Activated CD4-positive, alpha-beta T cell treated with anti-CD3 and anti-CD28 coated beads for 36 hours (primary cell): ENCODE results near the gene MTERF2. TPM values are rescaled to one million over a fixed set of nuclear protein-coding genes. Genes with fewer than 3 reads are reported as not detected.
A peak's percentile ranks its signal among the peaks of the same experiment; 100 is the strongest.
"Not testable (repeated sequence)": the region's sequence is repeated elsewhere in the genome, so short reads cannot be mapped to it uniquely, and the experiment has no call there.

Experiments used
- ATAC-seq: fragments of 200-7000 bp; cut with Tn5 transposase; one replicate; pipeline ENCODE4 v1.10.0; 2021; ENCODE audit warnings: mild to moderate bottlenecking, moderate library complexity
- CTCF ChIA-PET: fragments of 350-600 bp; sonication (Branson Sonifier 250); formaldehyde crosslinking; loops from one replicate; lab custom pipeline; 2021; ENCODE audit warnings: antibody characterized with exemption; lab: Charles Lee
- POLR2A ChIA-PET: fragments of 350-600 bp; sonication (Branson Sonifier 250); formaldehyde crosslinking; loops from one replicate; lab custom pipeline; 2021; ENCODE audit warnings: antibody characterized with exemption, inconsistent platforms; lab: Charles Lee
- DNase-seq: peaks from one replicate; pipeline ENCODE4 v3.0.0-alpha.2; 2020
- H3K27ac Mint-ChIP-seq: one replicate; pipeline ENCODE4 v1.8.0; 2021; ENCODE audit warnings: mixed read lengths
- H3K27me3 Mint-ChIP-seq: one replicate; pipeline ENCODE4 v1.8.0; 2021; ENCODE audit warnings: mixed read lengths
- H3K36me3 Mint-ChIP-seq: one replicate; pipeline ENCODE4 v1.8.0; 2021; ENCODE audit warnings: low read depth, mixed read lengths
- H3K4me1 Mint-ChIP-seq: one replicate; pipeline ENCODE4 v1.8.0; 2021; ENCODE audit warnings: mixed read lengths
- H3K4me3 Mint-ChIP-seq: one replicate; pipeline ENCODE4 v1.8.0; 2021; ENCODE audit warnings: mild to moderate bottlenecking, moderate library complexity, mixed read lengths
- H3K9me3 Mint-ChIP-seq: one replicate; pipeline ENCODE4 v1.8.0; 2021; ENCODE audit warnings: low read depth, mixed read lengths
- intact Hi-C, 2 experiments: fragments of 100-400 bp; cut with DNase I in 1 of 2; cut with micrococcal nuclease in 1 of 2; formaldehyde crosslinking; loops; one replicate each; pipeline versions ENCODE4 v1.14.2 to v1.15.1; 2022 to 2024; cut with DNase I, micrococcal nuclease
- total RNA-seq, 2 experiments: library from RNA; stranded (reverse); gene quantifications; one replicate each; pipeline ENCODE4 v1.2.3, GENCODE V29; 2021

MTERF2 gene, protein sequence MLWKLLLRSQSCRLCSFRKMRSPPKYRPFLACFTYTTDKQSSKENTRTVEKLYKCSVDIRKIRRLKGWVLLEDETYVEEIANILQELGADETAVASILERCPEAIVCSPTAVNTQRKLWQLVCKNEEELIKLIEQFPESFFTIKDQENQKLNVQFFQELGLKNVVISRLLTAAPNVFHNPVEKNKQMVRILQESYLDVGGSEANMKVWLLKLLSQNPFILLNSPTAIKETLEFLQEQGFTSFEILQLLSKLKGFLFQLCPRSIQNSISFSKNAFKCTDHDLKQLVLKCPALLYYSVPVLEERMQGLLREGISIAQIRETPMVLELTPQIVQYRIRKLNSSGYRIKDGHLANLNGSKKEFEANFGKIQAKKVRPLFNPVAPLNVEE
- total RNA-seq = 1 to 10 TPM; 5.0 to 5.8 TPM

GRCh38 chr12:106986625-106987389 is at the start of gene MTERF2:
Gene MTERF2 (minus strand): TSS chr12:106987146. CDS start chr12:106978714, 8,432 bp downstream.
- Mint-ChIP-seq H3K27me3 (no peaks in the 10 kb centered on the region), H3K4me3 (peak within 1 kb of the TSS; percentile 85), H3K36me3 (peaks cover 29% of the 10 kb centered on the region), H3K4me1 (peaks cover 42% of the 10 kb centered on the region), H3K27ac (peak within 1 kb of the TSS; percentile 75), H3K9me3 (peaks cover 10% of the 10 kb centered on the region)
- intact Hi-C loops = loop anchor here (1.0 to 2.0 kb wide), 4 partner anchors 32 to 630 kb away; partner anchors contain the start of genes CRY1 (in 2 of the 2), TMEM263 (in 2 of the 2) and POLR3B (in 1 of the 2)
- DNase-seq (peak; percentile 88), ATAC-seq (peak; percentile 93)
- POLR2A ChIA-PET = no interaction called here
- CTCF ChIA-PET = interaction anchor here (0.5 to 1.4 kb wide), 3 partner anchors 24 to 686 kb away, joined by 3 to 5 read pairs (median 3); no protein-coding TSS in a partner anchor

DNA sequence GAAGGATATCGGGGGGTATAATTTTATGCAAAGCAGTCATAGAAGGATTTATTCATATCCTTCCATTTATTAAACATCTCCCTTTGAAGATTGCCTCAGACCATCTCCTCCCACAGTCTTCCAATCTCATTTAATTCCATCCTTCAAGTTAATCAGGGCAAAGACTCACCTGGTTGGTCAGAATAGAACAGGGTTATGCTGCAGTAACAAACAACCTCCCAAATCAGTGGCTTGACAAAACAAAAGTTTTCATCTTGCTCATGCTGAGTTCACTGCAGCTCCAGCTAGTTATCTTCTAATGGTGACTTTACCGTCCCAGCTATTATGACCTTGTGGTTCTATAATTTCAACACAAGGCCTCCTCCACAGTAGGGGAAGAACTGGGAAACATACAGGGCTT is 48.8 kb upstream of the MTERF2 start:
- intact Hi-C loops = no loop called here
- no peaks in the 10 kb centered on the region for H3K27me3 Mint-ChIP-seq
- DNase-seq (no peak), ATAC-seq (no peak)
- peaks cover 25% of the 10 kb centered on the region for H3K36me3 Mint-ChIP-seq
- H3K9me3 Mint-ChIP-seq = peaks cover 2% of the 10 kb centered on the region
- H3K27ac Mint-ChIP-seq = no peak overlapping the region
- H3K4me1 Mint-ChIP-seq = peaks cover 29% of the 10 kb centered on the region
- H3K4me3 Mint-ChIP-seq = no peak overlapping the region
- ChIA-PET CTCF (interaction anchor here (0.8 kb wide), 1 partner anchor 8 kb away, joined by 3 read pairs; no protein-coding TSS in a partner anchor), POLR2A (no interaction called here)

DNA sequence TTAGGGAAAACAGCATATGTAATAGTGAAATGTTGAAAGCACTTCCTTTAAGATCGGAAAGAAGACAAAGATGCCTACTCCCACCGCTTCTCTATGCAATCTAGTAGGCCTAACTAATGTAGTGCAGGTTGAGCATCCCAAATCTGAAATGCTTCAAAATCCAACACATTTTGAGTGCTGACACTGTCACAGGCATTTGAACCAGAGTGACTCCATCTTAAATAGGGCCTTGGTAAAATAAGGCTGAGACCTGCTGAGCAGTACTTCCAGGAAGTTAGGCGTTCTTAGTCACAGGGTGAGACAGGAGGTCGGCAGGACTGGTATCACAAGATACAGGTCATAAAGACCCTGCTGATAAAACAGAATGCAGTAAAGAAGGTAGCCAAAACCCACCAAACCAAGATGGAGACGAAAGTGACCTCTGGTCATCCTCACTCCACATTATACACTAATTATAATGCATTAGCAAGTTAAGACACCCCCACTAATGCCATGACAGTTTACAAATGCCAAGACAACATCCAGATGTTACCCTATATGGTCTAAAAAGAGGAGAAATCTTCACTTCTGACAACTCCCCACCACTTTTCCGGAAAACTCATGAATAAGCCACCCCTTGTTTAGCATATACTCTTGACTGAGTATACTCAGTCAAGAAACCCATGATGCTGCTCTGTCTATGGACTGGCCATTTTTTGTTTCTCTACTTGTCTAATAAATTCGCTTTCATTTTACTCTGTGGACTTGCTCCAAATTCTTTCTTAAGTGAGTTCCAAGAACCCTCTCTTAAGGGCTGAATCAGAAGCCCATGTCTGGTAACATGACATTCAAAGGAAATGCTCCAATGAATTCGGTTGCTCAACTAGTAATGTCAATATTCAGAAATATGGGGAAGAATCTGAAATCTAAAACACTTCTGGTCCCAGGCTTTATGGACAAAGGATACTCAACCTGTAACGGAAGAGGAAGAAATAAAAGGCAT is 47.1 kb upstream of the MTERF2 start:
- intact Hi-C loops = no loop called here
- DNase-seq (no peak), ATAC-seq (no peak)
- POLR2A ChIA-PET = no interaction called here
- Mint-ChIP-seq H3K36me3 (peaks cover 20% of the 10 kb centered on the region), H3K27ac (no peak overlapping the region), H3K9me3 (no peaks in the 10 kb centered on the region), H3K27me3 (no peaks in the 10 kb centered on the region), H3K4me1 (peaks cover 39% of the 10 kb centered on the region), H3K4me3 (no peak overlapping the region)
- CTCF ChIA-PET = no interaction called here

GRCh38 chr12:107032266-107032665 is 45.3 kb upstream of the MTERF2 start:
- POLR2A ChIA-PET = no interaction called here
- H3K4me3 Mint-ChIP-seq = no peak overlapping the region
- H3K9me3 Mint-ChIP-seq = no peaks in the 10 kb centered on the region

DNA sequence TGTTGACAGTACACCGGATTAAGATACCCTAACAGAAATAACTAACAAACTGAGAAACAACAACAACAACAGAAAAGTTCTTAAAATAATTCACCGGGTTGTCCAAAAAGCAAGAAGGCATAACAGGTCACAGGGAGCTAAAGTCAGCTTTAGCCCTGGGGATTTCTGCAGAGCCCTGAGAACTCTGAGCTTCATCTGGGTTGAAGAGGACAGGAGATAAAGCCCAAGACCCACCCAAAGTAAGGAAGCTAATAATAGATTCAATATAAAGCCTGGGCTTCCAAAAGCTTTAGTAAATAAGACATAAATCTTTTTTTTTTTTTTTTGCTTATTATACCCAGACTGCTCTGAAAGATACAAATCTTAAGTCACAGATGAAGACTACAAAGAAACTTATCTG is 44.1 kb upstream of the MTERF2 start:
- DNase-seq = no peak
- Mint-ChIP-seq H3K27ac (no peak overlapping the region), H3K4me1 (peaks cover 48% of the 10 kb centered on the region), H3K36me3 (peaks cover 4% of the 10 kb centered on the region), H3K4me3 (no peak overlapping the region), H3K9me3 (no peaks in the 10 kb centered on the region), H3K27me3 (no peaks in the 10 kb centered on the region)
- no peak for ATAC-seq
- POLR2A ChIA-PET = no interaction called here
- CTCF ChIA-PET = interaction anchor here (0.7 kb wide), 1 partner anchor 543 kb away, joined by 3 read pairs; no protein-coding TSS in a partner anchor
- intact Hi-C loops = no loop called here

More at GRCh38 chr12:107032266-107032665, 45.3 kb upstream of the MTERF2 start:
- CTCF ChIA-PET = no interaction called here
- ATAC-seq (no peak), DNase-seq (no peak)
- Mint-ChIP-seq H3K27me3 (no peaks in the 10 kb centered on the region), H3K27ac (no peak overlapping the region), H3K4me1 (peaks cover 43% of the 10 kb centered on the region), H3K36me3 (peaks cover 12% of the 10 kb centered on the region)
- intact Hi-C loops = no loop called here

DNA sequence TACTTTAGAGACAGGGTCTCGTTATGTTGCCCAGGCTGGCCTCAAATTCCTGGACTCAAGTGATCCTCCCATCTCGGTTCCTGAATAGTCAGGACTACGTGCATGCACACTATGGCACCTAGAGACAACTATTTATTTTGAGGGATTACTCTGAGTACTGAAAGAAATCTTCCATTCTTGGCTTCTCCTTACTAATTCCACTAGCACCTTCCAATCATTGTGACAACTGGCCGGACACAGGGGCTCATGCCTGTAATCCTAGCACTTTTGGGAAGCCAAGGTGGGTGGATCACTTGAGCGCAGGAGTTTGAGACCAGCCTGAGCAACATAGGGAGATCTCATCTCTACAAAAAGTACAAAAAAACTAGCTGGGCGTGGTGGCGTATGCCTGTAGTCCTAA is 42.1 kb upstream of the MTERF2 start:
- DNase-seq (no peak), ATAC-seq (no peak)
- Mint-ChIP-seq H3K9me3 (no peaks in the 10 kb centered on the region), H3K4me3 (no peak overlapping the region), H3K27me3 (no peaks in the 10 kb centered on the region), H3K36me3 (no peaks in the 10 kb centered on the region), H3K27ac (no peak overlapping the region), H3K4me1 (peaks cover 48% of the 10 kb centered on the region)
- ChIA-PET POLR2A (no interaction called here), CTCF (no interaction called here)
- intact Hi-C loops = loop anchor here in 1 of 2 experiments (5.0 kb wide), 1 partner anchor 63 kb away; the partner anchor contains the start of gene CRY1

DNA sequence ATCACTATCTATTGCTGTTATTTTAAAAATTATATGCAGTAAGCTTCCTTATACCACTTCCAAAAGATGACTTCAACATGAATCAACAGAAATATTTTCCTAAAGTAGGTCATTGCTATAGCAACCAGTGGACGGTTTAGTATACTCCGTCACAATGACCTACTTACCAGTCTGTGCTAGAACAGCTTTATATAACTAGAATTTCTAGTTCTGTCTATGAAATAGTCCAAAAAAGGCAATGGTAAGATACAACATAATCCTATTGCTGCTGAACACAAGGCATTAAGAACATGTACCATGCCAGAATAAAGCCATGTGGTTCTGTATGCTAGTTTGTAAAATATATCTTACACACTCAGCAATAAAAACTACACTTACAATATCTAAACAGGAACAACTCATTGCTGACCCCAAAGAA is 40.7 kb upstream of the MTERF2 start:
- POLR2A ChIA-PET = no interaction called here
- ATAC-seq (peak; percentile 94), DNase-seq (no peak)
- Mint-ChIP-seq H3K27me3 (no peaks in the 10 kb centered on the region), H3K27ac (peak overlapping the region; percentile 76), H3K4me3 (no peak overlapping the region), H3K36me3 (no peaks in the 10 kb centered on the region), H3K9me3 (no peaks in the 10 kb centered on the region), H3K4me1 (peaks cover 41% of the 10 kb centered on the region)
- CTCF ChIA-PET = interaction anchor here (0.6 kb wide), 1 partner anchor 8 kb away, joined by 3 read pairs; no protein-coding TSS in a partner anchor
- intact Hi-C loops = loop anchor here (2.0 to 5.0 kb wide), 3 partner anchors 41 to 65 kb away; partner anchors contain the start of genes CRY1 (in 2 of the 2) and MTERF2 (in 1 of the 2)

DNA sequence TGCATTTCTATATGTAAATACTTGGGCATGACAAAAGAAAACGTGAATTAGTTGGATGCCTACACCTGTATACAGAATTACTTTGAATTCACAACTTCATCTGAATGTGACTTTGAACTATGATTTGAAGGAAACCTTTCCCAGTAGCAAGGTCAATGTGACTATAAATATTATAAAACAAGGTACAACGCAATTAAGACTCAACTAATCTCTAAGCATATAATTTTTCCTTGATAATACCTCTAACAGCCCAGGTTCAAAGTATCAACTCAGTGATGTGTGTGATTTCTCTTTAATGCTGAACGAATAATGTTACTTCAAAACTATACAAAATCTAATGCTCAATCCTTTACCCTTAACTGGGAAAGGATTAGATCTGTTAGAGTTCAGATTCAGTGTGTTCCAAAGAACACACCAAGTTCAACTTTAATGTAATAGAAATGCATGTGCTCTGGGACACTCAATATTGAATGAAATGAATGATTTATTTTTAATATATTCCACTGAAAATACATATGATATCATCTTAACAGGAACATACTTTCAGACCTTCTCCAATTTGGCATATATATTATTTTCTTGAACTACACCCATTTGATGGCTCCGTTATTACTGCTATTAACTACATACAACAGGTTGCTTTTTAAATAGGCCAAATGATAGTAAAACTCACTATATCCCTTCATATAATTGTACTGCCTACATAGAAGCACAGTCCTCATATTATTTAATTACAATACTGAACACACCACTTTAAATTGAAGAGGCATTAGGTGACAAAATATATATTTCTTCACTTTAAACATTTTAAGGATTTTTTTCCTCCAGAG is 40.1 kb upstream of the MTERF2 start:
- peak overlapping the region; percentile 80 for H3K27ac Mint-ChIP-seq

GRCh38 chr12:107026356-107026755 is 39.4 kb upstream of the MTERF2 start:
- H3K4me1 Mint-ChIP-seq = peaks cover 32% of the 10 kb centered on the region
- CTCF ChIA-PET, ATAC-seq, H3K27me3 Mint-ChIP-seq, H3K27ac Mint-ChIP-seq, H3K4me3 Mint-ChIP-seq, H3K36me3 Mint-ChIP-seq, DNase-seq, H3K9me3 Mint-ChIP-seq, POLR2A ChIA-PET: not testable (repeated sequence)
- intact Hi-C loops = loop anchor here (2.0 to 5.0 kb wide), 3 partner anchors 40 to 66 kb away; partner anchors contain the start of genes CRY1 (in 2 of the 2) and MTERF2 (in 1 of the 2)

More for the DNA sequence above, 40.1 kb upstream of the MTERF2 start:
- intact Hi-C loops = loop anchor here (2.0 to 5.0 kb wide), 3 partner anchors 40 to 66 kb away; partner anchors contain the start of genes CRY1 (in 2 of the 2) and MTERF2 (in 1 of the 2)
- H3K4me3 Mint-ChIP-seq = no peak overlapping the region
- CTCF ChIA-PET = interaction anchor here (0.6 kb wide), 1 partner anchor 9 kb away, joined by 3 read pairs; no protein-coding TSS in a partner anchor
- H3K9me3 Mint-ChIP-seq = no peaks in the 10 kb centered on the region
- no peaks in the 10 kb centered on the region for H3K36me3 Mint-ChIP-seq
- no peak for DNase-seq
- ATAC-seq = peak; percentile 16
- POLR2A ChIA-PET = no interaction called here
- H3K4me1 Mint-ChIP-seq = peaks cover 38% of the 10 kb centered on the region
- H3K27me3 Mint-ChIP-seq = no peaks in the 10 kb centered on the region

DNA sequence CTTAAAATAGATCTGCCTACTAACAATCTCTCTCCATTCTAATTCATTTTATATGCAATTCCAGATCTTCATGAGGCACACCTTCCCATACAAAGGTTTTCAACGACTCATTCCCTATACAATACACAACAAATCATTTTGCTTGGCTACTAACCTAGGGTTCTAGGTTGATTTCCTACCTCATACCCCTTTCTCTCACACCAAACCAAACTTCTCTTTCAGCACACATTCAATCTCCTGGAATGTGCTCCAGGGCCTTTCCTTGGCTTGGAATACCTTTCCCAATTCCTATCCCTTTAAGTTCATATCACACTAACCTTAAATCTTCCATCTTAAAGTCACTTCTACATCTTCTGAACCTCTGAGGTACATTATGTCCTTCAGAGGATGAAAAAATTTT is 38.7 kb upstream of the MTERF2 start:
- CTCF ChIA-PET = no interaction called here
- ATAC-seq (no peak), DNase-seq (no peak)
- Mint-ChIP-seq H3K27me3 (no peaks in the 10 kb centered on the region), H3K9me3 (no peaks in the 10 kb centered on the region), H3K4me1 (peaks cover 28% of the 10 kb centered on the region), H3K4me3 (no peak overlapping the region), H3K36me3 (peaks cover 8% of the 10 kb centered on the region), H3K27ac (no peak overlapping the region)
- intact Hi-C loops = loop anchor here (2.0 to 5.0 kb wide), 3 partner anchors 39 to 67 kb away; partner anchors contain the start of genes CRY1 (in 2 of the 2) and MTERF2 (in 1 of the 2)
- POLR2A ChIA-PET = no interaction called here
